Keratinocyte (primary cell): ENCODE data around the gene FFAR4.

Source experiments
- EZH2 ChIP-seq: IDR thresholded peaks from one replicate; pipeline ENCODE4 v1.6.1; 2012; ENCODE audit warnings: inconsistent platforms, mild to moderate bottlenecking, low read length, moderate library complexity
- TF ChIP-seq, protein P1 (sequence below), 3 experiments: IDR thresholded peaks in 1 of 3; conservative IDR thresholded peaks in 1 of 3; optimal IDR thresholded peaks in 1 of 3; 2 replicates in 2 of 3; 3 replicates in 1 of 3; pipeline versions ENCODE3 to v1.5.1; 2011; ENCODE audit warnings: low read length in 3 of 3, mild to moderate bottlenecking in 3 of 3, moderate library complexity in 2 of 3, control low read depth in 1 of 3, inconsistent platforms in 1 of 3; ENCODE audit not compliant: insufficient read depth in 2 of 3; ENCODE audit errors: extremely low read depth in 1 of 3

DNA sequence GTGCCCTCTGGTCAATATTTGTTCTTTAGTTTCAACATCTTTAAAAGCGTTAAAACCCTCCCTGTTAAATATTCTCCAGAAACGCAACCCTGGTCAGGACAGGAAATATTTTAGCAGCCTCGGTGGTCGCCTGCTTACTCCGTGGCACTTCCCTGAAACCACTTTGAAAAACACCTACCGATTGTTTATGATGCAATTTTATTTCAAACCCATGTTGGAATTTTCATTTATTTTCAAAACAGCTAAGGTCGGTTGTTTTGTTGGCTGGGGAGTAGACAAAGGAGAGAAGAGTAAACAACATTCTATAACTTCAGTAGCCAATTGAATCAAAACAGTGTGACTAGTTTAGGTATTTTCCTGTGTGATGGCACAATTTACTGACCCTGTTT is 35.3 kb downstream of the FFAR4 start:
- TF ChIP-seq, protein P1, sequence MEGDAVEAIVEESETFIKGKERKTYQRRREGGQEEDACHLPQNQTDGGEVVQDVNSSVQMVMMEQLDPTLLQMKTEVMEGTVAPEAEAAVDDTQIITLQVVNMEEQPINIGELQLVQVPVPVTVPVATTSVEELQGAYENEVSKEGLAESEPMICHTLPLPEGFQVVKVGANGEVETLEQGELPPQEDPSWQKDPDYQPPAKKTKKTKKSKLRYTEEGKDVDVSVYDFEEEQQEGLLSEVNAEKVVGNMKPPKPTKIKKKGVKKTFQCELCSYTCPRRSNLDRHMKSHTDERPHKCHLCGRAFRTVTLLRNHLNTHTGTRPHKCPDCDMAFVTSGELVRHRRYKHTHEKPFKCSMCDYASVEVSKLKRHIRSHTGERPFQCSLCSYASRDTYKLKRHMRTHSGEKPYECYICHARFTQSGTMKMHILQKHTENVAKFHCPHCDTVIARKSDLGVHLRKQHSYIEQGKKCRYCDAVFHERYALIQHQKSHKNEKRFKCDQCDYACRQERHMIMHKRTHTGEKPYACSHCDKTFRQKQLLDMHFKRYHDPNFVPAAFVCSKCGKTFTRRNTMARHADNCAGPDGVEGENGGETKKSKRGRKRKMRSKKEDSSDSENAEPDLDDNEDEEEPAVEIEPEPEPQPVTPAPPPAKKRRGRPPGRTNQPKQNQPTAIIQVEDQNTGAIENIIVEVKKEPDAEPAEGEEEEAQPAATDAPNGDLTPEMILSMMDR (optimal IDR thresholded peaks at IDR 0.05 in 1 of 3, IDR thresholded peaks at IDR 0.05 in 1 of 3, conservative IDR thresholded peaks at IDR 0.05 in 1 of 3; ENCODE audit: extremely low read depth in 1 of 3, insufficient read depth in 2 of 3, low read length in 3 of 3), result no peak
- TF ChIP-seq EZH2, result no peak
